Measurements from ENCODE around the gene DCHS1.
"Not testable (repeated sequence)": the region's sequence is repeated elsewhere in the genome, so short reads cannot be mapped to it uniquely, and the experiment has no call there.

The DCHS1 gene, protein sequence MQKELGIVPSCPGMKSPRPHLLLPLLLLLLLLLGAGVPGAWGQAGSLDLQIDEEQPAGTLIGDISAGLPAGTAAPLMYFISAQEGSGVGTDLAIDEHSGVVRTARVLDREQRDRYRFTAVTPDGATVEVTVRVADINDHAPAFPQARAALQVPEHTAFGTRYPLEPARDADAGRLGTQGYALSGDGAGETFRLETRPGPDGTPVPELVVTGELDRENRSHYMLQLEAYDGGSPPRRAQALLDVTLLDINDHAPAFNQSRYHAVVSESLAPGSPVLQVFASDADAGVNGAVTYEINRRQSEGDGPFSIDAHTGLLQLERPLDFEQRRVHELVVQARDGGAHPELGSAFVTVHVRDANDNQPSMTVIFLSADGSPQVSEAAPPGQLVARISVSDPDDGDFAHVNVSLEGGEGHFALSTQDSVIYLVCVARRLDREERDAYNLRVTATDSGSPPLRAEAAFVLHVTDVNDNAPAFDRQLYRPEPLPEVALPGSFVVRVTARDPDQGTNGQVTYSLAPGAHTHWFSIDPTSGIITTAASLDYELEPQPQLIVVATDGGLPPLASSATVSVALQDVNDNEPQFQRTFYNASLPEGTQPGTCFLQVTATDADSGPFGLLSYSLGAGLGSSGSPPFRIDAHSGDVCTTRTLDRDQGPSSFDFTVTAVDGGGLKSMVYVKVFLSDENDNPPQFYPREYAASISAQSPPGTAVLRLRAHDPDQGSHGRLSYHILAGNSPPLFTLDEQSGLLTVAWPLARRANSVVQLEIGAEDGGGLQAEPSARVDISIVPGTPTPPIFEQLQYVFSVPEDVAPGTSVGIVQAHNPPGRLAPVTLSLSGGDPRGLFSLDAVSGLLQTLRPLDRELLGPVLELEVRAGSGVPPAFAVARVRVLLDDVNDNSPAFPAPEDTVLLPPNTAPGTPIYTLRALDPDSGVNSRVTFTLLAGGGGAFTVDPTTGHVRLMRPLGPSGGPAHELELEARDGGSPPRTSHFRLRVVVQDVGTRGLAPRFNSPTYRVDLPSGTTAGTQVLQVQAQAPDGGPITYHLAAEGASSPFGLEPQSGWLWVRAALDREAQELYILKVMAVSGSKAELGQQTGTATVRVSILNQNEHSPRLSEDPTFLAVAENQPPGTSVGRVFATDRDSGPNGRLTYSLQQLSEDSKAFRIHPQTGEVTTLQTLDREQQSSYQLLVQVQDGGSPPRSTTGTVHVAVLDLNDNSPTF (N-terminal part only)
- total RNA-seq = 32.2 to 58.4 (median 51.4) reads per million in 4 donors

DNA sequence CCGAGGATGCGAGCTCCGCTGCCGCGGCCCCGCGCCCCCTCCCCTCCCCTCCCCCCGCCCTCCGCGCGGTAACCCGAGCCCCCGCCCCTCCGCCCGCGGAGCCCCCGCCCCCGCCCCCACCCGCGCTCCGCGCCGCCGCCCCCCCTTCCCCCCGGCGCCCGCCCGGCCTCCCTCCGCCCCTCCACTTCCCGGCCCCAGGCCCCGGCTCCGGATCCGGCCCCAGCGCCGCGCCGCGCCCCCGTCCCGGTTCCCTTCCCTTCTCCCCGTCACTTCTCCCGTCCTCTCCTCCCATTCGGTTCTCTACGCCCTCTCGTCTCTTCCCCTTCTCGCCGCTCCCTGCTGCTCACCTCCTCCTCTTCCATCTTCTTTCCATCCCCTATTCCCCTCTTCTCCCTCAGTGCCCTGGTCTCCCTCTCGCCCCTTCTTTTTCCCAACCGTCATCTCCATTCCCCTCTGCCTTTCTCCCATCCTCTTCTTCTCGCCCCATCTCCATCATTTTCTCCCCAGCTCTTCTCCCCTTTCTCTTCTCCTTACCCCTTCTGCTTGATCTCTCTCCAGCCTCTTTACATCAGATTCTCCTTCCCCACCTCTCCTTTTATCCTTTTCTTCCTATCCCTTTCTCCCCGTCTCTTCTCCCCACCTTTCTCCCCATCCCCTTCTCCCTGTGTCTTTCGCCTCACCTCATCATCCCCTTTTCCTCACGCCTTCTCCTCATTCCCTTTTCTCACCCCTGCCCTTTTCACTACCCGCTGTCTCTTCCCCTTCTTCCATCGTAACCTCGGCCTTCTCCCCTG lies at the start of gene DCHS1:
Gene DCHS1, minus strand, starts transcription at position 20 of the 794 bp plus-strand sequence. CDS start 14,196 bp downstream, outside the sequence.
- peak in 1 of 5 donors; percentile 38 for DNase-seq

GRCh38 chr11:6703247-6704063 lies 47.8 kb upstream of the DCHS1 start:
- peak in 2 of 5 donors; percentile 3 to 17 for DNase-seq

GRCh38 chr11:6701955-6702354 lies 46.3 kb upstream of the DCHS1 start:
- not testable (repeated sequence) for DNase-seq

GRCh38 chr11:6695377-6695776 lies 39.8 kb upstream of the DCHS1 start:
- no peak for DNase-seq

DNA sequence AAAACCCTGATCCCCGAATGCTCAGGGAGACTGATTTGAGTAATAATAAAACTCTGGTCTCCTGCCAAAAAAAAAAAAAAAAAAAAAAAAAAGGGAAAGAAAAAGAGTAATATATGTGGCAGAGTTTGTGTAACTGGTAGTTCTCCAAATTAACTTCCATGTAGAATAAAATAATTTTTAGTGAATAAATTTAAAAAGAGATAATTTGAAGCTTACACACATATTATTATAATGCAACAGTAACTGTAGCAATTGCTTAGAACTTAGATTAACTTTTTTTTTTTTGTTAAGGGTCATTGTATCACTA lies 38.6 kb upstream of the DCHS1 start:
- no peak for DNase-seq

GRCh38 chr11:6693342-6694228 lies 38.0 kb upstream of the DCHS1 start:
- peak in 3 of 5 donors; percentile 18 to 41 (median 19) for DNase-seq

- DNase-seq = no peak
Observed at GRCh38 chr11:6692128-6692527, 36.5 kb upstream of the DCHS1 start.

DNA sequence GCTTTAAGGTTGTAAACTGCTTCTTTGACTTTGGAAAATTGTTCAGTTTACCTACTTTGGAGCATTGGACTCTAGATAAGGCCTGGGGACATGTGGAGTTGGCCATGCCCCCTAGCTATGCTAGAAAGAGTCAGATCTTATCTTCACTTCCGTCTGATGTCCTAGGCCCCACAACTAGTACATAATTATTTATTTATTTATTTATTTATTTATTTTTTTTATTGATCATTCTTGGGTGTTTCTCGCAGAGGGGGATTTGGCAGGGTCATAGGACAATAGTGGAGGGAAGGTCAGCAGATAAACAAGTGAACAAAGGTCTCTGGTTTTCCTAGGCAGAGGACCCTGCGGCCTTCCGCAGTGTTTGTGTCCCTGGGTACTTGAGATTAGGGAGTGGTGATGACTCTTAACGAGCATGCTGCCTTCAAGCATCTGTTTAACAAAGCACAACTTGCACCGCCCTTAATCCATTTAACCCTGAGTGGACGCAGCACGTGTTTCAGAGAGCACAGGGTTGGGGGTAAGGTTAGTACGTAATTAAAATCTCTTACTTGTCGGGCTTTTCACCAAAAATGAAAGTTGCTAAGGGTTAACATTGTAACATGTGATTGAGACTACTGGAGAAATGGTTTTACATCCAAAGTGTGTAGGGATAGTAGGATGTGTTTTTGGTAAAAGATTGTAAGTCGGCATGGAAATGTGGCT lies 35.0 kb upstream of the DCHS1 start:
- DNase-seq = not testable (repeated sequence)

GRCh38 chr11:6687876-6688275 lies 32.3 kb upstream of the DCHS1 start:
- no peak for DNase-seq

DNA sequence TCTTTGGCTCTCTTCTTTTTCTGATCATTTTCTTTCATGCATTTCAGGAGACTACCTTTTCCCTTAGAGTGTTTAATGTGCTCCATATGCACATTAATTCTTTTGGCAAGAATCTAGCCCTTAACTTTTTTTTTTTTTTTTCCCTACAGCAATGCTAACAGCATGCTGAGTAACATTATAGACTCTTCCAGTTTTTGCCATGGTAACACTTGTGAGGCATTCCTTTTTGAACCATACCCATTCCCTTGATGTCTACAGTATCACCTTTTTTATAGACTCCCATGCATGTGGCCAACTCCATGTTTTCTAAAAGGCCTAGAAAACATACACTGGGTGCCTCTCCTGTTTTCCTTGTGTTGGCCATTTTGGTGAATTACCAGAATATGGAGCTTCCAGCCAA lies 30.4 kb upstream of the DCHS1 start:
- DNase-seq = no peak

- not testable (repeated sequence) for DNase-seq
Observed at GRCh38 chr11:6684068-6684467, 28.5 kb upstream of the DCHS1 start.

DNA sequence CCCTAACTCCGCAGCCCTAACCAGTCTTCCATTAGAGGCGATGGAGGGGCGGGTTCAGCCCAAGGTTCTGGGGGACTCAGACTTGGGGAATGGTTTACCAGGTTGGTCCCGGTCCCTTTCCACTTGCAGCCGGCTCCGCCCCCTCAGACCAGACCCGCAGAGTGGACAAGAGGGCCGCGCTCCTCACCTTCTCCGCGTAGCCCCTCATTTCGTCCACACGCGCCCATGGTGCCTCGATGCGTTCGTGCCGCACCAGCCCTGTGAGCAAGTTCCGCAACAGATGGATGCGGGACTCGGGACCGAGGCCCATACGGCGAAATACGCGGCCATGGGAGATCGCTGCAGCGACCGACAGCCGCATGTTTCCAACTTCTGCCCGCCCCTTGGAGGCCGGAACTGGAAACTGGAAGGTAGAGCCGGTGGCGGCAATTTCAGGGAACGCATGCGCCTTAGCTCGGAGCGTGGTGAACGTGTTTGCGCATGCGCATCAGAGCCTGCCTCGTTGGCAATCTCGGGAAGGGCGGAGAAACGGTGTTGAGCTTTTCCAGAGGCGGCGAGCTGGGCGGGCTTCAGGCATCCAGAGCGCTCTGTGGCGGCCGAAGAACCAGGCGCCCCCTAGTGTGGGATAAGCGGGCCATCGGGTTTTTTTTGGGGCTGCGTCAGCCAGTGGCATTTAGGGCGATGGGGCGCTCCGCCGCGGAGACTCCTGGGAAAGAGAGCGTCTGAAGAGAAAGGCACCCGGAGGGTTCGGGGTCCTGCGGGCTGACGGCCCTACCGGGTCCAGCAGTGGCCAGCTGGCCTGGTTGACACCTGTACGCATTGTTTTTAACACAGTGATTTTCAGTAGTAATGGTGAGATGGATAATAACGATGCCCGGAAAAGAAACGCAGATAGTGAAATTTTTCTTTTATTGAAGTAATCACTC lies 27.6 kb upstream of the DCHS1 start, which contains the start of gene MRPL17:
Gene MRPL17, minus strand, starts transcription at position 405 of the 926 bp plus-strand sequence. Its CDS starts 44 bp downstream, at position 361.
- DNase-seq = peak; percentile 98 to 99 (median 99)

GRCh38 chr11:6682591-6682935 lies 27.0 kb upstream of the DCHS1 start:
- no peak for DNase-seq

DNA sequence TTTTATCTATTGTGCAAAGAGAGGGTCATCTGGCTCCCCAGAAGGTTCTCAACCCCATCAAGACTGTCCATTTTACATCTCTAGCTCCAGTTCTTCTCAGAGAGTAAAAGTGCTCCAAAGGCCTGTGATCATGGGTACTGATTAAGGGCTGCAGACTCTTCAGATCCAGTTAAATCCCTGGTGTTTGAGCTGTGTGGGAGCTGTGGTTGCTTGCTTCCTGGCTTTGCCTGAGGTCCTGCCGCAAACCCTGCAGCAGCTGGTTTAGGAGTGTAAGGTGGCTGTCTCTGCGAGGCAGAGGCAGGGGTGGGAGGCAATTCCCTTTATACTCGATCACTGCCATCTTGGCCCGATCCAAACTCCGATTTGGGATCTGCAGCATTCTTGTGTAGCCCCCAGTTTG lies 26.3 kb upstream of the DCHS1 start:
- DNase-seq = no peak

GRCh38 chr11:6681505-6681904 lies 25.9 kb upstream of the DCHS1 start:
- DNase-seq = no peak

GRCh38 chr11:6677018-6677417 lies 21.4 kb upstream of the DCHS1 start:
- no peak for DNase-seq

GRCh38 chr11:6674862-6675261 lies 19.3 kb upstream of the DCHS1 start:
- no peak for DNase-seq

DNA sequence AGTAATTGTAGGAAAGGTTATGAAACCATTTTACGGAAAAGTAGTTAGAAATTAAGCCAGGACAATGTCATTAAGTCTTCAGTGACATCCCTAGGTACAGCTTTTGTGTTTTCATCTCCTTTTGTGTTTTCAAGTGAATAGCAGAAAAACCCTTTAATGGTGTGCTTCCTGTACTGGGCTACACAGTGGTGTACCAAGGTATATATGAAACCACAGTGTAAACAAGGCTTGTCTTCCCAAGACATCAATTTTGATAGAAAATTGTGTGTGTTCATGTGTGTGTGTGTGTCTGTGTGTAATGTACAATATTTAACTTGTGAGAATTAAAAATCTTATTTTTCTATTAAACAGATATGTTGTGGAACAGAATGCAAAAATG lies 18.6 kb upstream of the DCHS1 start:
- no peak for DNase-seq

Data from T-helper 1 cell (primary cell).